Keratinocyte (primary cell): ENCODE data around the gene ACTN4. TPM values are rescaled to one million over a fixed set of nuclear protein-coding genes. Genes with fewer than 3 reads are reported as not detected.

Source experiments
- DNase-seq: peaks from one replicate; pipeline ENCODE4 v3.0.0-alpha.2; 2011; ENCODE audit warnings: low read depth, missing footprints, low spot score
- FAIRE-seq: peaks from 2 replicates; lab custom pipeline; 2011; peaks lifted over from hg19 to GRCh38; lab: Jason Lieb, UNC
- H2AFZ ChIP-seq: 2 replicates; pipeline ENCODE4 v1.6.0; 2012; ENCODE audit warnings: low read length, control low read depth, inconsistent platforms; ENCODE audit not compliant: control insufficient read depth
- H3K27ac ChIP-seq: 2 replicates; pipeline ENCODE4 v1.5.1; 2011; ENCODE audit warnings: low read length; ENCODE audit not compliant: control insufficient read depth, insufficient read depth
- H3K27me3 ChIP-seq: 3 replicates; pipeline ENCODE4 v1.6.0; 2011; ENCODE audit warnings: low read length; ENCODE audit not compliant: control insufficient read depth, insufficient read depth; ENCODE audit errors: extremely low read depth
- H3K36me3 ChIP-seq, 2 experiments: 2 replicates in 1 of 2; 3 replicates in 1 of 2; pipeline ENCODE4 v1.5.1; 2011; ENCODE audit warnings: low read length in 2 of 2, mild to moderate bottlenecking in 1 of 2; ENCODE audit not compliant: control insufficient read depth in 2 of 2, insufficient read depth in 2 of 2; ENCODE audit errors: extremely low read depth in 1 of 2
- H3K4me1 ChIP-seq: 3 replicates; pipeline ENCODE4 v1.5.1; 2011; ENCODE audit warnings: low read length; ENCODE audit not compliant: control insufficient read depth, insufficient read depth; ENCODE audit errors: extremely low read depth
- H3K4me2 ChIP-seq: 3 replicates; pipeline ENCODE4 v1.6.0; 2011; ENCODE audit warnings: low read depth, low read length; ENCODE audit not compliant: control insufficient read depth, insufficient read depth; ENCODE audit errors: extremely low read depth
- H3K4me3 ChIP-seq, 3 experiments: fragments of 200-600 bp in 1 of 3; sonication (generic) in 1 of 3; 2 replicates in 2 of 3; 3 replicates in 1 of 3; pipeline ENCODE4 v1.5.1; 2011 to 2016; ENCODE audit warnings: low read length in 3 of 3, mild to moderate bottlenecking in 3 of 3, control low read depth in 2 of 3, inconsistent platforms in 1 of 3, low read depth in 1 of 3, mixed read lengths in 1 of 3, mixed run types in 1 of 3, moderate library complexity in 1 of 3; ENCODE audit not compliant: control insufficient read depth in 2 of 3, insufficient read depth in 2 of 3; ENCODE audit errors: extremely low read depth in 1 of 3
- H3K79me2 ChIP-seq: 2 replicates; pipeline ENCODE4 v1.6.0; 2012; ENCODE audit warnings: low read length; ENCODE audit not compliant: control insufficient read depth, insufficient read depth
- H3K9ac ChIP-seq: 3 replicates; pipeline ENCODE4 v1.6.0; 2011; ENCODE audit warnings: low read length; ENCODE audit not compliant: control insufficient read depth, insufficient read depth; ENCODE audit errors: extremely low read depth
- H3K9me1 ChIP-seq: 3 replicates; pipeline ENCODE4 v1.6.0; 2011; ENCODE audit warnings: low read length; ENCODE audit not compliant: control insufficient read depth, insufficient read depth; ENCODE audit errors: extremely low read depth
- H3K9me3 ChIP-seq: 2 replicates; pipeline ENCODE4 v1.5.1; 2012; ENCODE audit warnings: low read depth, low read length; ENCODE audit not compliant: control insufficient read depth
- H4K20me1 ChIP-seq: 3 replicates; pipeline ENCODE4 v1.6.0; 2011; ENCODE audit warnings: low read length; ENCODE audit not compliant: control insufficient read depth, insufficient read depth; ENCODE audit errors: extremely low read depth
- EZH2 ChIP-seq: IDR thresholded peaks from one replicate; pipeline ENCODE4 v1.6.1; 2012; ENCODE audit warnings: inconsistent platforms, mild to moderate bottlenecking, low read length, moderate library complexity
- dilution Hi-C: fragments of 300-500 bp; cut with MboI; formaldehyde crosslinking; loops from one replicate; pipeline ENCODE4 v1.7.0; 2020; ENCODE audit warnings: low sequenced_read_pairs; ENCODE audit not compliant: extremely low pct_ligation_motif_present
- polyA plus RNA-seq, 5 experiments: library from polyadenylated mRNA; depleted of rRNA in 3 of 5; stranded (reverse) in 3 of 5; stranded (forward) in 1 of 5; unstranded in 1 of 5; fragments of >200 nt; gene quantifications; 1 replicate in 1 of 5; 2 replicates in 3 of 5; 3 replicates in 1 of 5; pipeline versions ENCODE4 v1.2.1 to v1.2.3, GENCODE V29; 2011 to 2012; ENCODE audit warnings: missing spikeins in 2 of 5, low read depth in 1 of 5, low replicate concordance in 1 of 5
- TF ChIP-seq, protein P1 (sequence below), 3 experiments: IDR thresholded peaks in 1 of 3; conservative IDR thresholded peaks in 1 of 3; optimal IDR thresholded peaks in 1 of 3; 2 replicates in 2 of 3; 3 replicates in 1 of 3; pipeline versions ENCODE3 to v1.5.1; 2011; ENCODE audit warnings: low read length in 3 of 3, mild to moderate bottlenecking in 3 of 3, moderate library complexity in 2 of 3, control low read depth in 1 of 3, inconsistent platforms in 1 of 3; ENCODE audit not compliant: insufficient read depth in 2 of 3; ENCODE audit errors: extremely low read depth in 1 of 3

The ACTN4 gene
- polyA plus RNA-seq, 1 donor (not counting 4 experiments of a cell fraction or from before 2014, with no cell fraction given) = 463 TPM

DNA sequence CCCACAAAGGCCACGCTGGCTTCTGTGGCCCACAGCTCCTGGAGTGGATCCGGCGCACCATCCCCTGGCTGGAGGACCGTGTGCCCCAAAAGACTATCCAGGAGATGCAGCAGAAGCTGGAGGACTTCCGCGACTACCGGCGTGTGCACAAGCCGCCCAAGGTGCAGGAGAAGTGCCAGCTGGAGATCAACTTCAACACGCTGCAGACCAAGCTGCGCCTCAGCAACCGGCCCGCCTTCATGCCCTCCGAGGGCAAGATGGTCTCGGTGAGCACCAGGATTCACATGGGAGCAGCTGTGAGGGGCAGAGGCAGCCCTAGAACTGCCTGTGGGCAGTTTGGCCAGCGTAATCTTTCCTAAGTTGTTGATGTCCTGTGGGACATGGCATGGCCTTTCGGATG, 69.6 kb downstream of the ACTN4 start:
- peaks cover 73 to 79% of the 10 kb centered on the region in 2 experiments for H3K36me3 ChIP-seq
- H4K20me1 ChIP-seq = peaks cover 4% of the 10 kb centered on the region
- TF ChIP-seq, protein P1, sequence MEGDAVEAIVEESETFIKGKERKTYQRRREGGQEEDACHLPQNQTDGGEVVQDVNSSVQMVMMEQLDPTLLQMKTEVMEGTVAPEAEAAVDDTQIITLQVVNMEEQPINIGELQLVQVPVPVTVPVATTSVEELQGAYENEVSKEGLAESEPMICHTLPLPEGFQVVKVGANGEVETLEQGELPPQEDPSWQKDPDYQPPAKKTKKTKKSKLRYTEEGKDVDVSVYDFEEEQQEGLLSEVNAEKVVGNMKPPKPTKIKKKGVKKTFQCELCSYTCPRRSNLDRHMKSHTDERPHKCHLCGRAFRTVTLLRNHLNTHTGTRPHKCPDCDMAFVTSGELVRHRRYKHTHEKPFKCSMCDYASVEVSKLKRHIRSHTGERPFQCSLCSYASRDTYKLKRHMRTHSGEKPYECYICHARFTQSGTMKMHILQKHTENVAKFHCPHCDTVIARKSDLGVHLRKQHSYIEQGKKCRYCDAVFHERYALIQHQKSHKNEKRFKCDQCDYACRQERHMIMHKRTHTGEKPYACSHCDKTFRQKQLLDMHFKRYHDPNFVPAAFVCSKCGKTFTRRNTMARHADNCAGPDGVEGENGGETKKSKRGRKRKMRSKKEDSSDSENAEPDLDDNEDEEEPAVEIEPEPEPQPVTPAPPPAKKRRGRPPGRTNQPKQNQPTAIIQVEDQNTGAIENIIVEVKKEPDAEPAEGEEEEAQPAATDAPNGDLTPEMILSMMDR (optimal IDR thresholded peaks at IDR 0.05 in 1 of 3, IDR thresholded peaks at IDR 0.05 in 1 of 3, conservative IDR thresholded peaks at IDR 0.05 in 1 of 3; ENCODE audit: extremely low read depth in 1 of 3, insufficient read depth in 2 of 3, low read length in 3 of 3) = no peak
- TF ChIP-seq EZH2 = no peak

DNA sequence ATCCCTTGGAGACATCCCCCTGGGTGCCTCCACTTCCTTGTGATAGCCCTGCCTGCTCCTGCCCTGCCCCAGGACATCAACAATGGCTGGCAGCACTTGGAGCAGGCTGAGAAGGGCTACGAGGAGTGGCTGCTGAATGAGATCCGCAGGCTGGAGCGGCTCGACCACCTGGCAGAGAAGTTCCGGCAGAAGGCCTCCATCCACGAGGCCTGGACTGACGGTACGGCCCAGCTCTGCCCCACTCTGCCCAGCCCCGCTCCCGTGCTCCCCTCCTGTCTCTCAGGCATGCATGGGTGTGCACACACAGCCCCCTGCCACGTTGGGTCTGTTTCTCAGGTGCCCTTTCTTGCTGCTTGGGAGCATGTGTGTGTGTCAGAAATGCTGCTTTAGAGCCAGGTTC, 70.4 kb downstream of the ACTN4 start:
- Histone ChIP-seq H3K36me3 (peaks cover 73 to 79% of the 10 kb centered on the region in 2 experiments), H2AFZ (no peak overlapping the region), H3K4me2 (no peak overlapping the region), H3K4me3 (no peak overlapping the region), H3K9me1 (peaks cover 3% of the 10 kb centered on the region), H3K4me1 (peaks cover 8% of the 10 kb centered on the region), H3K9me3 (no peaks in the 10 kb centered on the region), H3K9ac (no peak overlapping the region), H3K27ac (no peak overlapping the region), H3K79me2 (peaks cover 49% of the 10 kb centered on the region), H4K20me1 (peaks cover 4% of the 10 kb centered on the region), H3K27me3 (no peaks in the 10 kb centered on the region)
- no peak for DNase-seq
- TF ChIP-seq EZH2 = no peak
- TF ChIP-seq, protein P1 (optimal IDR thresholded peaks at IDR 0.05 in 1 of 3, IDR thresholded peaks at IDR 0.05 in 1 of 3, conservative IDR thresholded peaks at IDR 0.05 in 1 of 3; ENCODE audit: extremely low read depth in 1 of 3, insufficient read depth in 2 of 3, low read length in 3 of 3) = no peak
- dilution Hi-C loops = no loop called here
- no peak for FAIRE-seq

More for the DNA sequence above, 69.6 kb downstream of the ACTN4 start:
- dilution Hi-C loops = no loop called here
- DNase-seq (no peak), FAIRE-seq (no peak)
- H3K9me3 ChIP-seq = no peaks in the 10 kb centered on the region
- H3K4me1 ChIP-seq = peaks cover 8% of the 10 kb centered on the region
- peaks cover 3% of the 10 kb centered on the region for H3K9me1 ChIP-seq
- peaks cover 57% of the 10 kb centered on the region for H3K79me2 ChIP-seq
- H3K27ac ChIP-seq = no peak overlapping the region
- H2AFZ ChIP-seq = no peak overlapping the region
- H3K4me3 ChIP-seq = no peak overlapping the region
- no peaks in the 10 kb centered on the region for H3K27me3 ChIP-seq
- no peak overlapping the region for H3K9ac ChIP-seq
- H3K4me2 ChIP-seq = no peak overlapping the region
